ENCODE results near the gene ADORA2B. TPM values are rescaled to one million over a fixed set of nuclear protein-coding genes. Genes with fewer than 3 reads are reported as not detected.

ADORA2B gene
- total and polyA plus RNA-seq, 2 of the 8 experiments (the other 6 are each of a cell fraction or from before 2014, with no cell fraction given), result 2.6 to 8.2 TPM

DNA sequence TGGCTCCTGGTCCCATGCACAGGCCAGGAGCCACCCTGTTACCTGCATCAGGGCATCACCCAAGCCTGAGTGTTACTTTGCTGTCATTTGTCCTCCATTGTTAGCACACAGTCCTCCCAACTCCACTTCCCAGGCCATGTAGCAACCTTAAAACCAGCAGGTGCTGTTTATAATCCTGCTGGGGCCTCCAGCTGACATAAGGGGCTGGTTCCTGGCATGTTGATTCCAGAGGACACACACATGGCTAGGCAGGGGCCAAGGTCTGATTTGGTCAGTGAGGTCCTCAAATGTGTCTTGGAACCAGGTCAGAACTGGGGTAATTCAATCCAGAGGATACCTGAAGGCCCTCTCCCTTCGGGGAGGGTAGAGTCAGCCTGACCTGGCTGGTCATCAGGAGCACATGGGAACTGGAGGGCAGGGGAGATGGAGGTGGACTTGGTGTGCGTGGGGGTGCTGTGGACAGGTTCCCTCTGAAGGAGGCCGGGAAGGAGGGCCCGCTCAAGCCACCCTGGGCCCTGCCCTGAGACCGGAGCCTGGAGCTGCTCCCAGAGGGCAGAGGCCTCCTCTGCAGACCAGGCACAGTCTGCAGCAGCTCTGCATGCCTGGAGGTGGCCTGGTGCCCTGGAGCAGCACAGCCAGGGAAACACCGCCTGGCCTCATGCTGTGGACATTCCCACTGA lies 6.6 kb downstream of the ADORA2B start (continued):
- TF ChIP-seq NANOG (IDR thresholded peaks at IDR 0.05; ENCODE audit: insufficient read depth, low read depth, low read length, poor library complexity, severe bottlenecking), result no peak
- TF ChIP-seq, protein P1, sequence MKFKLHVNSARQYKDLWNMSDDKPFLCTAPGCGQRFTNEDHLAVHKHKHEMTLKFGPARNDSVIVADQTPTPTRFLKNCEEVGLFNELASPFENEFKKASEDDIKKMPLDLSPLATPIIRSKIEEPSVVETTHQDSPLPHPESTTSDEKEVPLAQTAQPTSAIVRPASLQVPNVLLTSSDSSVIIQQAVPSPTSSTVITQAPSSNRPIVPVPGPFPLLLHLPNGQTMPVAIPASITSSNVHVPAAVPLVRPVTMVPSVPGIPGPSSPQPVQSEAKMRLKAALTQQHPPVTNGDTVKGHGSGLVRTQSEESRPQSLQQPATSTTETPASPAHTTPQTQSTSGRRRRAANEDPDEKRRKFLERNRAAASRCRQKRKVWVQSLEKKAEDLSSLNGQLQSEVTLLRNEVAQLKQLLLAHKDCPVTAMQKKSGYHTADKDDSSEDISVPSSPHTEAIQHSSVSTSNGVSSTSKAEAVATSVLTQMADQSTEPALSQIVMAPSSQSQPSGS (IDR thresholded peaks at IDR 0.05; ENCODE audit: low read length), result no peak
- TF ChIP-seq CHD1 (IDR thresholded peaks at IDR 0.05; ENCODE audit: low read depth, low read length), result no peak
- no peak for TF ChIP-seq SAP30 (IDR thresholded peaks at IDR 0.05; ENCODE audit: insufficient read depth, insufficient replicate concordance, low read length)
- TF ChIP-seq TAF1 (IDR thresholded peaks at IDR 0.05; ENCODE audit: low read depth, low read length), result no peak
- no peak for TF ChIP-seq RAD21 (IDR thresholded peaks at IDR 0.05 in 1 of 2, conservative IDR thresholded peaks at IDR 0.05 in 1 of 2; ENCODE audit: low read depth in 2 of 2, low read length in 2 of 2)
- no peak for TF ChIP-seq MAFK (IDR thresholded peaks at IDR 0.05; ENCODE audit: low read depth, low read length)
